ENCODE results near the gene SHISAL2A.

- TF ChIP-seq EZH2 (IDR thresholded peaks at IDR 0.05; ENCODE audit: low read length) (no peak), CTCF (optimal IDR thresholded peaks at IDR 0.05 in 1 of 3, IDR thresholded peaks at IDR 0.05 in 1 of 3, conservative IDR thresholded peaks at IDR 0.05 in 1 of 3; ENCODE audit: extremely low read depth in 1 of 3, insufficient read depth in 2 of 3, low read length in 3 of 3) (no peak)
These were observed 25.8 kb downstream of the SHISAL2A start for GRCh38 chr1:52658795-52659194.
